ENCODE results near the gene KCNQ1OT1.

The KCNQ1OT1 gene

GRCh38 chr11:2698386-2699184 is 1.2 kb downstream of the KCNQ1OT1 start:
- no peak for ATAC-seq
- TF ChIP-seq ZC3H10 (CRISPR knock-in tag; IDR thresholded peaks at IDR 0.05) (no peak), CSRNP3 (CRISPR knock-in tag; IDR thresholded peaks at IDR 0.05) (no peak), RARB (CRISPR knock-in tag; IDR thresholded peaks at IDR 0.05) (no peak), ZNF565 (CRISPR knock-in tag; conservative IDR thresholded peaks at IDR 0.05; ENCODE audit: low read depth) (no peak), ISL1 (CRISPR knock-in tag; IDR thresholded peaks at IDR 0.05) (no peak), OSR1 (CRISPR knock-in tag; IDR thresholded peaks at IDR 0.05) (no peak), TCF4 (CRISPR knock-in tag; IDR thresholded peaks at IDR 0.05; ENCODE audit: borderline replicate concordance) (no peak), SNAI2 (CRISPR knock-in tag; IDR thresholded peaks at IDR 0.05) (no peak)

GRCh38 chr11:2697866-2698265 is 1.9 kb downstream of the KCNQ1OT1 start:
- TF ChIP-seq PATZ1 (CRISPR knock-in tag; IDR thresholded peaks at IDR 0.05; ENCODE audit: borderline replicate concordance) (no peak), ZNF565 (CRISPR knock-in tag; conservative IDR thresholded peaks at IDR 0.05; ENCODE audit: low read depth) (no peak), ZNF70 (CRISPR knock-in tag; IDR thresholded peaks at IDR 0.05) (no peak), TSHZ2 (CRISPR knock-in tag; IDR thresholded peaks at IDR 0.05) (no peak), BACH2 (CRISPR knock-in tag; IDR thresholded peaks at IDR 0.05; ENCODE audit: borderline replicate concordance) (no peak), CSDC2 (CRISPR knock-in tag; IDR thresholded peaks at IDR 0.05) (no peak), ISL1 (CRISPR knock-in tag; IDR thresholded peaks at IDR 0.05) (no peak), ARNTL (CRISPR knock-in tag; IDR thresholded peaks at IDR 0.05; ENCODE audit: borderline replicate concordance, low read depth) (no peak), PPARA (CRISPR knock-in tag; IDR thresholded peaks at IDR 0.05; ENCODE audit: borderline replicate concordance) (no peak), ZFP30 (CRISPR knock-in tag; IDR thresholded peaks at IDR 0.05) (no peak), CSRNP3 (CRISPR knock-in tag; IDR thresholded peaks at IDR 0.05) (no peak)
- ATAC-seq = no peak

GRCh38 chr11:2696455-2696854 is 3.3 kb downstream of the KCNQ1OT1 start:
- TF ChIP-seq CSRNP3 (CRISPR knock-in tag; IDR thresholded peaks at IDR 0.05) = no peak
- no peak for TF ChIP-seq ARNTL (CRISPR knock-in tag; IDR thresholded peaks at IDR 0.05; ENCODE audit: borderline replicate concordance, low read depth)
- TF ChIP-seq CSDC2 (CRISPR knock-in tag; IDR thresholded peaks at IDR 0.05) = no peak
- TF ChIP-seq PPARA (CRISPR knock-in tag; IDR thresholded peaks at IDR 0.05; ENCODE audit: borderline replicate concordance) = no peak
- no peak for TF ChIP-seq OSR1 (CRISPR knock-in tag; IDR thresholded peaks at IDR 0.05)
- TF ChIP-seq ISL1 (CRISPR knock-in tag; IDR thresholded peaks at IDR 0.05) = no peak
- TF ChIP-seq ZC3H10 (CRISPR knock-in tag; IDR thresholded peaks at IDR 0.05) = no peak
- no peak for TF ChIP-seq BACH2 (CRISPR knock-in tag; IDR thresholded peaks at IDR 0.05; ENCODE audit: borderline replicate concordance)
- no peak for TF ChIP-seq TCF4 (CRISPR knock-in tag; IDR thresholded peaks at IDR 0.05; ENCODE audit: borderline replicate concordance)
- no peak for ATAC-seq
